ENCODE measurements around the gene DLEC1.

DLEC1 gene

DNA sequence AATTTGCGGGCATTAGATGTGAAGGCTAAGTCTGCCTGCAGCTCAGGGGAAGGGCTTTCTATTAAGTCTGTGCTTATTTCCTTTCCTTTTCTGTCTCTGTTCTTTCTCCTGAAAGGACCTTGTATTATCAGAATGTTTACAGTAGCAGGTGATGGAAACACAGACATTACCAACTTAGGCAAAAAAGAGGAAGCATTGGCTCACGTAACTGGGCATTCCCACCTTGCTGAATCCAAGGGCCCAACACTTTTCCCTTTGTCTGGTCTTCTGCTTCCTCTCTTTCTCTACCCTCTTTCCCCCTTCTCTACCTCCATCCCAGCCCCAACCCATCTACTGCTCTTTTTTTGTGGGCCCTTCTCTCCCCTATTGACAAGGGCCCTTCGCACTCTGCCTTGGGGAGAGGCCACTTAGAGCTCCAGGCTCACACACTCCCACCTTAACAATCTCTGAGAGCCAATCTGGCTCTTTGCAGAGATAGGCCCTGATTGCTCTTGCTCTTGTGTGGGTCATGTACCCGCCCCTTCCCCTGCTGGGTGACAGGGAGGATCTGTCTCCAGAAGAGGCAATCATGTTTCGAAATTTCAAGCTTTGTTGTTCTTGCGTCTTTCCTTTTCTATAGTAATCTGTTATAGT, 62.9 kb downstream of the DLEC1 start:
- no peaks in the 10 kb centered on the region for H3K79me2 ChIP-seq (ENCODE audit: insufficient read depth, low read depth)
- no peak overlapping the region for H3K27ac ChIP-seq
- TF ChIP-seq CTCF (conservative IDR thresholded peaks at IDR 0.05; ENCODE audit: low read depth, low read length) = no peak
- no peaks in the 10 kb centered on the region for H3K36me3 ChIP-seq (ENCODE audit: insufficient read depth)
- no peak overlapping the region for H3K4me3 ChIP-seq (IDR thresholded peaks at IDR 0.05; ENCODE audit: insufficient read depth, low read depth, low read length)
- H3K27me3 ChIP-seq (ENCODE audit: insufficient read depth, low read depth) = no peaks in the 10 kb centered on the region
- H3K4me1 ChIP-seq (ENCODE audit: low read depth, poor library complexity, severe bottlenecking) = no peaks in the 10 kb centered on the region
- no peak overlapping the region for H3K9ac ChIP-seq
- H3K4me2 ChIP-seq = no peak overlapping the region
- H2AFZ ChIP-seq (ENCODE audit: low read depth) = no peak overlapping the region
- no peaks in the 10 kb centered on the region for H4K20me1 ChIP-seq (ENCODE audit: insufficient read depth)

DNA sequence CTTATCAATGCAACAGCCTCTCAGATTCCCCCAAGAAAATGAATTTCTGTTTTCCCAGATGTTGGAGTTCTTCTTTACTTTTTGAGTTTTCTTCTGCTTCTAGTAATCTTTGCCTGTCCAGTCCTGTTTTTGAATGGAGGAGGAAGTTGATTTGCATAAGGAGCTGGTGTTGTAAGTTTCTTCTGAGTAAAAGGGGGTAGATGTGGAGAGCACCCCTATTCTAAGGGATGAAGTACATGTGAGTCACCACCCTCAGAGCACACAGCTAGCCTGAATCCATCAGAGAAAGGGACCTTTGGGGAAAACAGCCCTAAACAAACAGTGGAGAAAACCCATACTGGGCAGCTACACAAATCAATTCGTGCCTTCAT, 63.4 kb downstream of the DLEC1 start:
- no peak for TF ChIP-seq CTCF (conservative IDR thresholded peaks at IDR 0.05; ENCODE audit: low read depth, low read length)
- Histone ChIP-seq H3K4me1 (ENCODE audit: low read depth, poor library complexity, severe bottlenecking) (no peaks in the 10 kb centered on the region), H2AFZ (ENCODE audit: low read depth) (no peak overlapping the region), H3K36me3 (ENCODE audit: insufficient read depth) (no peaks in the 10 kb centered on the region), H3K4me2 (no peak overlapping the region), H3K4me3 (IDR thresholded peaks at IDR 0.05; ENCODE audit: insufficient read depth, low read depth, low read length) (no peak overlapping the region), H3K27me3 (ENCODE audit: insufficient read depth, low read depth) (no peaks in the 10 kb centered on the region), H4K20me1 (ENCODE audit: insufficient read depth) (no peaks in the 10 kb centered on the region), H3K27ac (no peak overlapping the region), H3K79me2 (ENCODE audit: insufficient read depth, low read depth) (no peaks in the 10 kb centered on the region), H3K9ac (no peak overlapping the region)

GRCh38 chr3:38105525-38105924, 66.5 kb downstream of the DLEC1 start:
- no peak overlapping the region for H3K27ac ChIP-seq
- H3K79me2 ChIP-seq (ENCODE audit: insufficient read depth, low read depth) = no peaks in the 10 kb centered on the region
- no peak overlapping the region for H3K9ac ChIP-seq
- H3K27me3 ChIP-seq (ENCODE audit: insufficient read depth, low read depth) = no peaks in the 10 kb centered on the region
- no peak overlapping the region for H3K4me3 ChIP-seq (IDR thresholded peaks at IDR 0.05; ENCODE audit: insufficient read depth, low read depth, low read length)
- H3K4me1 ChIP-seq (ENCODE audit: low read depth, poor library complexity, severe bottlenecking) = no peaks in the 10 kb centered on the region
- no peak overlapping the region for H3K4me2 ChIP-seq
- TF ChIP-seq CTCF (conservative IDR thresholded peaks at IDR 0.05; ENCODE audit: low read depth, low read length) = no peak
- H4K20me1 ChIP-seq (ENCODE audit: insufficient read depth) = no peaks in the 10 kb centered on the region
- no peaks in the 10 kb centered on the region for H3K36me3 ChIP-seq (ENCODE audit: insufficient read depth)
- H2AFZ ChIP-seq (ENCODE audit: low read depth) = no peak overlapping the region

GRCh38 chr3:38107911-38108648, 69.1 kb downstream of the DLEC1 start:
- H3K4me3 ChIP-seq (IDR thresholded peaks at IDR 0.05; ENCODE audit: insufficient read depth, low read depth, low read length) = no peak overlapping the region
- TF ChIP-seq CTCF (conservative IDR thresholded peaks at IDR 0.05; ENCODE audit: low read depth, low read length) = no peak
- H3K9ac ChIP-seq = no peak overlapping the region
- no peak overlapping the region for H2AFZ ChIP-seq (ENCODE audit: low read depth)
- no peaks in the 10 kb centered on the region for H3K79me2 ChIP-seq (ENCODE audit: insufficient read depth, low read depth)
- H3K36me3 ChIP-seq (ENCODE audit: insufficient read depth) = no peaks in the 10 kb centered on the region
- no peak overlapping the region for H3K27ac ChIP-seq
- no peak overlapping the region for H3K4me2 ChIP-seq
- no peaks in the 10 kb centered on the region for H3K4me1 ChIP-seq (ENCODE audit: low read depth, poor library complexity, severe bottlenecking)
- no peaks in the 10 kb centered on the region for H3K27me3 ChIP-seq (ENCODE audit: insufficient read depth, low read depth)
- no peaks in the 10 kb centered on the region for H4K20me1 ChIP-seq (ENCODE audit: insufficient read depth)

All from KMS-11 (cell line).